ENCODE results near the gene RBAK. TPM values are rescaled to one million over a fixed set of nuclear protein-coding genes. Genes with fewer than 3 reads are reported as not detected.
"Not testable (repeated sequence)": the region's sequence is repeated elsewhere in the genome, so short reads cannot be mapped to it uniquely, and the experiment has no call there.

RBAK gene
- total RNA-seq, 1 experiment from 2014 or later = 14.8 TPM

DNA sequence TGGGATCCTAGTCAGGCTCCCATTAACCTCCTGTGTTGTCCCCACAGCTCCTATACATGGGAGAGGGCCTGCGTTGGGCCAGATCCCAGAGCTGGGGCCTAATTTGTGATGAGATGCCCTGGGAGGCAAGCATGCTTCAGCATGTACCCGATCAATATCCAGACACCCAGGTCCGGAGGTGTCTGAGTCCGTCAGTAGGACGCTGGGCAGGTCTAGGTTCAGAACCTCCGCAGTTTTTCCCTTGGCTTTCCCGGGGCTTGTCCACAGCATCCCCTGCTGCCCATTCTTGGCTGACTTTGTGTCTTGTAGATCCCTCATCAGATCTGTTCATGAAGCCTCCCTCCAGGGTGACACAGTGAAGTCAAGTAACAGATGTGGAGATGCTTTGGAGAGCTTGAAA, 32.7 kb upstream of the RBAK start:
- Histone ChIP-seq H3K9me3 (ENCODE audit: control insufficient read depth, insufficient read depth, low read depth, low read length) (no peaks in the 10 kb centered on the region), H3K4me3 (ENCODE audit: low read depth in 2 of 2, low read length in 2 of 2) (no peak overlapping the region), H3K27ac (ENCODE audit: low read length) (no peak overlapping the region), H3K4me1 (ENCODE audit: control insufficient read depth, insufficient read depth, low read length) (no peaks in the 10 kb centered on the region), H3K27me3 (ENCODE audit: control insufficient read depth, insufficient read depth, low read length) (no peaks in the 10 kb centered on the region), H3K36me3 (ENCODE audit: control insufficient read depth, insufficient read depth, low read length) (no peaks in the 10 kb centered on the region)
- intact Hi-C loops (cut with micrococcal nuclease; ENCODE audit: unreplicated experiment) = no loop called here
- no peak for TF ChIP-seq SIN3A (IDR thresholded peaks at IDR 0.05; ENCODE audit: borderline replicate concordance, insufficient read depth, low read depth, low read length)
- ChIA-PET CTCF (no interaction called here), POLR2A (no interaction called here)
- ATAC-seq (no peak), DNase-seq (ENCODE audit: low read depth, low spot score) (no peak)
- in situ Hi-C loops (cut with HindIII; ENCODE audit: low pct_unique_long_range_greater_than_20kb, low sequenced_read_pairs) = no loop called here
- BruUV-seq (replicated peaks) = no TSS peak

DNA sequence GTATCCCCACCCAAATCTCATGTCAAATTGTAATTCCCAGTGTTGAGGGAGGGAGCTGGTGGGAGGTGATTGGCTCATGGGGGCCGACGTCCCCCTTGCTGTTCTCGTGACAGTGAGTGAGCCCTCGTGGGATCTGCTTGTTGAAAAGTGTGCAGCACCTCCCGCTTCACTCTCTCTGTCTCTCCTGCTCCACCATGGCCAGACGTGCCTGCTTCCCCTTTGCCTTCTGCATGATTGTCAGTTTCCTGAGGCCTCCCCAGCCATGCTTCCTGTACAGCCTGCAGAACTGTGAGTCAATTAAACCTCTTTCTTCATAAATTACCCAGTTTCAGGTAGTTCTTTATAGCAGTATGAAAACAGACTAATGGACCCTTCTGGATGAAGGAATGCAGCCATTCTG, 29.7 kb upstream of the RBAK start:
- in situ Hi-C loops (cut with HindIII; ENCODE audit: low pct_unique_long_range_greater_than_20kb, low sequenced_read_pairs); CTCF ChIA-PET: not testable (repeated sequence)

DNA sequence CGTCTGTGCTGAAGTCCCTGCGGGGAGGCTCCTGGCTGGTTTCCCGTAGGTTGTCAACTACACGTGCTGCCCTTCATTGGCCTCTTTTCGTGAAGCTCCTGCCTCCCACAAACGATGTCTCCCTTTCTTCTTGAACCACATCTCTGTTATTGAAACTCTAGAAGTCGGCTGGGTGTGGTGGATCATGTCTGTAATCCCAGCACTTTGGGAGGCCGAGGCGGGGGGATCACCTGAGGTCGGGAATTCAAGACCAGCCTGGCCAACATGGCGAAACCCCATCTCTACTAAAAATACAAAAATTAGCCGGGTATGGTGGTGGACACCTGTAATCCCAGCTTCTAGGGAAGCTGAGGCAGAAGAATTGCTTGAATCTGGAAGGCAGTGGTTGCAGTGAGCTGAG, 28.0 kb upstream of the RBAK start:
- H3K36me3 ChIP-seq (ENCODE audit: control insufficient read depth, insufficient read depth, low read length); DNase-seq (ENCODE audit: low read depth, low spot score); CTCF ChIA-PET; H3K4me3 ChIP-seq (ENCODE audit: low read depth in 2 of 2, low read length in 2 of 2); BruUV-seq (replicated peaks); H3K27ac ChIP-seq (ENCODE audit: low read length); intact Hi-C loops (cut with micrococcal nuclease; ENCODE audit: unreplicated experiment); H3K27me3 ChIP-seq (ENCODE audit: control insufficient read depth, insufficient read depth, low read length); in situ Hi-C loops (cut with HindIII; ENCODE audit: low pct_unique_long_range_greater_than_20kb, low sequenced_read_pairs); ATAC-seq; POLR2A ChIA-PET; H3K4me1 ChIP-seq (ENCODE audit: control insufficient read depth, insufficient read depth, low read length); H3K9me3 ChIP-seq (ENCODE audit: control insufficient read depth, insufficient read depth, low read depth, low read length): not testable (repeated sequence)

More for the DNA sequence above, 29.7 kb upstream of the RBAK start:
- H3K27me3 ChIP-seq (ENCODE audit: control insufficient read depth, insufficient read depth, low read length); H3K4me3 ChIP-seq (ENCODE audit: low read depth in 2 of 2, low read length in 2 of 2); H3K9me3 ChIP-seq (ENCODE audit: control insufficient read depth, insufficient read depth, low read depth, low read length); intact Hi-C loops (cut with micrococcal nuclease; ENCODE audit: unreplicated experiment); POLR2A ChIA-PET; H3K4me1 ChIP-seq (ENCODE audit: control insufficient read depth, insufficient read depth, low read length); H3K36me3 ChIP-seq (ENCODE audit: control insufficient read depth, insufficient read depth, low read length); BruUV-seq (replicated peaks); H3K27ac ChIP-seq (ENCODE audit: low read length); ATAC-seq; DNase-seq (ENCODE audit: low read depth, low spot score): not testable (repeated sequence)

DNA sequence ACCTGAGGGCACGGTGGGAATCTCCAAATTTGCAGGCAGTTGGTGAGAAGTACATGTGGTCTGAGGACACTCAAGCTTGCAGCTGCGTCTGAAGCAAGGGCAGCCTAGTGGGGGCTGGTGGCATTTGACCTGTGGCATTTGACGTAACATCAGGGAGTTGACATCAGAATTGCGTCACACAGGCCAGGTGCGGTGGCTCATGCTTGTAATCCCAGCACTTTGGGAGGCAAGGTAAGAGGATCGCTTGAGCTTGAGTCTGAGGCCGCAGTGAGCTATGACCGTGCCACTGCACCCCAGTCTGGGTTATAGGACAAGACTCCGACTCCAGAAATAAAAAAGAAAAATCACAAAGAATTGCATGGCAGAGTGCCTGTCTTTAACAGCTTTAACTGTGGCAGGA, 25.6 kb upstream of the RBAK start:
- ATAC-seq = no peak
- intact Hi-C loops (cut with micrococcal nuclease; ENCODE audit: unreplicated experiment) (no loop called here), in situ Hi-C loops (cut with HindIII; ENCODE audit: low pct_unique_long_range_greater_than_20kb, low sequenced_read_pairs) (no loop called here)
- no peak for DNase-seq (ENCODE audit: low read depth, low spot score)
- TF ChIP-seq TCF7L2 (IDR thresholded peaks at IDR 0.05; ENCODE audit: low read depth, low read length) = no peak
- TF ChIP-seq, protein P1, sequence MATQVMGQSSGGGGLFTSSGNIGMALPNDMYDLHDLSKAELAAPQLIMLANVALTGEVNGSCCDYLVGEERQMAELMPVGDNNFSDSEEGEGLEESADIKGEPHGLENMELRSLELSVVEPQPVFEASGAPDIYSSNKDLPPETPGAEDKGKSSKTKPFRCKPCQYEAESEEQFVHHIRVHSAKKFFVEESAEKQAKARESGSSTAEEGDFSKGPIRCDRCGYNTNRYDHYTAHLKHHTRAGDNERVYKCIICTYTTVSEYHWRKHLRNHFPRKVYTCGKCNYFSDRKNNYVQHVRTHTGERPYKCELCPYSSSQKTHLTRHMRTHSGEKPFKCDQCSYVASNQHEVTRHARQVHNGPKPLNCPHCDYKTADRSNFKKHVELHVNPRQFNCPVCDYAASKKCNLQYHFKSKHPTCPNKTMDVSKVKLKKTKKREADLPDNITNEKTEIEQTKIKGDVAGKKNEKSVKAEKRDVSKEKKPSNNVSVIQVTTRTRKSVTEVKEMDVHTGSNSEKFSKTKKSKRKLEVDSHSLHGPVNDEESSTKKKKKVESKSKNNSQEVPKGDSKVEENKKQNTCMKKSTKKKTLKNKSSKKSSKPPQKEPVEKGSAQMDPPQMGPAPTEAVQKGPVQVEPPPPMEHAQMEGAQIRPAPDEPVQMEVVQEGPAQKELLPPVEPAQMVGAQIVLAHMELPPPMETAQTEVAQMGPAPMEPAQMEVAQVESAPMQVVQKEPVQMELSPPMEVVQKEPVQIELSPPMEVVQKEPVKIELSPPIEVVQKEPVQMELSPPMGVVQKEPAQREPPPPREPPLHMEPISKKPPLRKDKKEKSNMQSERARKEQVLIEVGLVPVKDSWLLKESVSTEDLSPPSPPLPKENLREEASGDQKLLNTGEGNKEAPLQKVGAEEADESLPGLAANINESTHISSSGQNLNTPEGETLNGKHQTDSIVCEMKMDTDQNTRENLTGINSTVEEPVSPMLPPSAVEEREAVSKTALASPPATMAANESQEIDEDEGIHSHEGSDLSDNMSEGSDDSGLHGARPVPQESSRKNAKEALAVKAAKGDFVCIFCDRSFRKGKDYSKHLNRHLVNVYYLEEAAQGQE (IDR thresholded peaks at IDR 0.05; ENCODE audit: insufficient read depth in 1 of 2, low read depth in 2 of 2, low read length in 1 of 2) = no peak
- TF ChIP-seq, protein P2, sequence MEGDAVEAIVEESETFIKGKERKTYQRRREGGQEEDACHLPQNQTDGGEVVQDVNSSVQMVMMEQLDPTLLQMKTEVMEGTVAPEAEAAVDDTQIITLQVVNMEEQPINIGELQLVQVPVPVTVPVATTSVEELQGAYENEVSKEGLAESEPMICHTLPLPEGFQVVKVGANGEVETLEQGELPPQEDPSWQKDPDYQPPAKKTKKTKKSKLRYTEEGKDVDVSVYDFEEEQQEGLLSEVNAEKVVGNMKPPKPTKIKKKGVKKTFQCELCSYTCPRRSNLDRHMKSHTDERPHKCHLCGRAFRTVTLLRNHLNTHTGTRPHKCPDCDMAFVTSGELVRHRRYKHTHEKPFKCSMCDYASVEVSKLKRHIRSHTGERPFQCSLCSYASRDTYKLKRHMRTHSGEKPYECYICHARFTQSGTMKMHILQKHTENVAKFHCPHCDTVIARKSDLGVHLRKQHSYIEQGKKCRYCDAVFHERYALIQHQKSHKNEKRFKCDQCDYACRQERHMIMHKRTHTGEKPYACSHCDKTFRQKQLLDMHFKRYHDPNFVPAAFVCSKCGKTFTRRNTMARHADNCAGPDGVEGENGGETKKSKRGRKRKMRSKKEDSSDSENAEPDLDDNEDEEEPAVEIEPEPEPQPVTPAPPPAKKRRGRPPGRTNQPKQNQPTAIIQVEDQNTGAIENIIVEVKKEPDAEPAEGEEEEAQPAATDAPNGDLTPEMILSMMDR (IDR thresholded peaks at IDR 0.05) = no peak
- no peak for TF ChIP-seq POLR2AphosphoS5 (IDR thresholded peaks at IDR 0.05; ENCODE audit: low read depth, low read length)
- no peak for TF ChIP-seq SIN3A (IDR thresholded peaks at IDR 0.05; ENCODE audit: borderline replicate concordance, insufficient read depth, low read depth, low read length)
- no TSS peak for BruUV-seq (replicated peaks)
- POLR2A ChIA-PET = no interaction called here
- H3K4me1 ChIP-seq (ENCODE audit: control insufficient read depth, insufficient read depth, low read length) = no peaks in the 10 kb centered on the region
- H3K4me3 ChIP-seq (ENCODE audit: low read depth in 2 of 2, low read length in 2 of 2) = no peak overlapping the region
- CTCF ChIA-PET = no interaction called here
- H3K9me3 ChIP-seq (ENCODE audit: control insufficient read depth, insufficient read depth, low read depth, low read length) = no peaks in the 10 kb centered on the region
- H3K36me3 ChIP-seq (ENCODE audit: control insufficient read depth, insufficient read depth, low read length) = no peaks in the 10 kb centered on the region
- H3K27me3 ChIP-seq (ENCODE audit: control insufficient read depth, insufficient read depth, low read length) = no peaks in the 10 kb centered on the region
- no peak overlapping the region for H3K27ac ChIP-seq (ENCODE audit: low read length)

DNA sequence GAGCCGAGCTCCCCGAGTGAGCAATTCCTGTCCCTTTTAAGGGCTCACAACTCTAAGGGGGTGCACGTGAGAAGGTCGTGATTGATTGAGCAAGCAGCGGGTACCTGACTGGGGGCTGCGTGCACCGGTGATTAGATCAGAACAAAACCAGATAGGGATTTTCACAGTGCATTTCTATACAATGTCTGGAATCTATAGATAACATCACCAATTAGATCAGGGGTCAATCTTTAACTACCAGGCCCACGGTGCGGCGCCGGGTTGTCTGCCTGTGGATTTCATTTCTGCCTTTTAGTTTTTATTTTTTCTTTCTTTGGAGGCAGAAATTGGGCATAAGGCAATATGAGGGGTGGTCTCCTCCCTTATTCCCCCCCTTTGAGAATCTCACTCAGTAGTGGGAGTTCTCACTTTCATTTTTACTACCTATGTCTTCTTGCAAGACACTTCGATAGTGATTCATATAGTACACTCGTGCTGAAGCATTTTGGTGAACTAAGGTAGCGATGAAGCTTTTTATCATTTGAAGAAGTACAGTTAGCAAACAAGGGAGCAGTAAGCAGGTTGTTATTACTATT, 24.6 kb upstream of the RBAK start:
- H3K27ac ChIP-seq (ENCODE audit: low read length); H3K27me3 ChIP-seq (ENCODE audit: control insufficient read depth, insufficient read depth, low read length); H3K36me3 ChIP-seq (ENCODE audit: control insufficient read depth, insufficient read depth, low read length); in situ Hi-C loops (cut with HindIII; ENCODE audit: low pct_unique_long_range_greater_than_20kb, low sequenced_read_pairs); H3K4me3 ChIP-seq (ENCODE audit: low read depth in 2 of 2, low read length in 2 of 2); BruUV-seq (replicated peaks); H3K9me3 ChIP-seq (ENCODE audit: control insufficient read depth, insufficient read depth, low read depth, low read length); POLR2A ChIA-PET; intact Hi-C loops (cut with micrococcal nuclease; ENCODE audit: unreplicated experiment); CTCF ChIA-PET; H3K4me1 ChIP-seq (ENCODE audit: control insufficient read depth, insufficient read depth, low read length); ATAC-seq; DNase-seq (ENCODE audit: low read depth, low spot score): not testable (repeated sequence)

Measured in Panc1 (cell line).